Left colon (tissue), 2 donors: ENCODE data around the gene ADAMTS17. TPM values are rescaled to one million over a fixed set of nuclear protein-coding genes. Genes with fewer than 3 reads are reported as not detected.

Experiments used
- ATAC-seq: fragments of 200-7000 bp; cut with Tn5 transposase; one replicate; pipeline ENCODE4 v1.9.1; 2020; ENCODE audit warnings: mild to moderate bottlenecking, moderate library complexity
- DNase-seq, 2 donors: peaks; one replicate each; pipeline ENCODE4 v3.0.0-alpha.2; 2020
- intact Hi-C, 2 donors: fragments of 100-400 bp; cut with DNase I in 1 of 2; cut with micrococcal nuclease in 1 of 2; formaldehyde crosslinking; loops; one replicate each; pipeline versions ENCODE4 v1.11.2 to v1.14.0; 2022; cut with DNase I, micrococcal nuclease
- total RNA-seq, 2 donors: library from RNA; stranded (reverse); fragmentation: NEBNext Ultra II Directional; extraction: Animal tissue kit (Norgen Biotek cat#: 25700); gene quantifications; one replicate each; pipeline ENCODE4 v1.2.1, GENCODE V29; 2021
- donor health status: DM: no; HTN: no; CAD: no.
- donor health status: DM: yes; HTN: yes; CAD: no.

ADAMTS17 gene
- total RNA-seq, 2 donors from 2014 or later: 5.9 to 7.4 TPM

DNA sequence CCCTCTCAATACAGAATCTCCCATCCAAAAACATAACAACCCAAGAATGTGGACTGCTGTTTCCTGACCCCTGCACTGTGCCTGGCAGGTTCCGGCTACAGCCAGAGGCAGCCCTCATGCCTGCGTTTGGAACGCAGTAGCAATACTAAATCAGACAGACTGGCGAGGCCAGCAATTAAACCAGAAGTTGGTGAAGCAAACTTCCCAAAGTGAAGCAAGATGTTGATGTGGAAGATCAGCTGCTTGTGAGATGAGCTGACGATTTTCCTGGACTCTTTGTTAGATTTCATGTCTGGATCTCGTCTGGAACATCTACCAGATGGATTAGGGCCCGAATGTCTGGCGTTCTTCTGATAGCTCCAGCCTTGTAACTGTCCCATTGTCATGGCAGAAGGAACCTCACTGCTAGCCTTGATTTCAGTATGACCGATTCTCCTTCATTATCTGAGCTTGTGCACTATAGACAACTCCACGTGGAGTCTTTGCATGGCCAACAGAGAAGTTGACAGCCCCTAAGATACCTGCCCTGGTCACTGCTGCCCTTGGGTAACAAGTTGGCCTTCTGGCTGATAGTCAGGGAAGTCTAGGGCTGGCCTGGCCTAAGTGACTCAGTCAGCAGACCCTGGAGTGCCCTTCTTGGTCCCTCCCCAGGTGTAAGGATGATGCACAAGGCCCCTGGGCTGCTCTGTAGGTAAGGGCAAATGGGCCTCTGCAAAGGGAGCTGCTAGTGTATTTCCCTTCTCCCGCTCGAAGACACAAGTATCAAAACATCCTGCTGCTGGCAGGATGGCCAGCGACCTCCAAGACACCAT lies 126.5 kb downstream of the ADAMTS17 start:
- no peak for DNase-seq
- intact Hi-C loops: no loop called here
- ATAC-seq: no peak

DNA sequence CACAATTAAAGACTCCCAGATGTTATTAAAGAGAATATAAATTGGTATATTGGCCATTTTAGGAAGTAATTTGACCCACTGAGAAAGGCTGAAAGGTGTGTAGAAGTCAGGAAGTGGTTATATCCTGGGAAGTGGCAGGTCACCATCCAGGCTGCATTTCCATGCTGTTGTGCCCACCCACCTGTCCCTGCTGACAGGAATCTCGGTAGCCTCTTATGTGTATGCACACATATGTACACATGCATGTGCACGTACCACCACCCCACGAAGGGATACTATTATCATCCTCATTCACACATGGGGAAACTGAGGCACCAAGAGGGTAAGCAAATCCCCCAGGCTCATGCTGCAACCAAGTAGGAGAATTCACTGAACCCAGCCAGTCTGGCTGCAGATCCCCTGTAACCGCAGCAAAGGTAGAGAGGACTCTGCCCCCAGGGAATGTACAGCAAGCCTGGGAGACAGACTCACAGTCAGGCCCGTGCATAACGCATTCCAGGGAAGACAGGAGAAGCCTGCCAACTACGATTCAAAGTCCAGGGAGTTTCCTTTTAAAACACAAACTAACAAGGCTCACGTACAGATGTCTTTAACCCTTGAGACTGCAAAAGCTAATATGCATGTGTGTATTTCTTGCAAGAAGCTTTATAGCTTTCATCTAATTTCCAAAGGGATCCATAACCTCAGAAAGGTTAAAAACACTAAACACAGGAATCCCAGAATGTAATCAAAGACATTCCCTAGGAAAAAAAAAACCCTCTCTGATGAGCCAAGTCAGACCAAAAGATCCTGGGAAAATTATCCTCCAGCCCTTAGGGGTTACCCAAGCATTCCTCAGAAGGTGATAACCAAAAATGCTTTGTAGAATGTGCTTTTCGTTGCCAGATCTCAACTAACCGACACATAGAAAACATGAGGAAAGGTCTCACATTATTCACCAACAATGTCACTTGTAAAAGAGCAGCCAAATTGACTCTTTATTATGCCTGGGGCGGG lies 129.6 kb downstream of the ADAMTS17 start:
- peak; percentile 60 to 82 for DNase-seq
- intact Hi-C loops: no loop called here
- ATAC-seq: peak; percentile 98

DNA sequence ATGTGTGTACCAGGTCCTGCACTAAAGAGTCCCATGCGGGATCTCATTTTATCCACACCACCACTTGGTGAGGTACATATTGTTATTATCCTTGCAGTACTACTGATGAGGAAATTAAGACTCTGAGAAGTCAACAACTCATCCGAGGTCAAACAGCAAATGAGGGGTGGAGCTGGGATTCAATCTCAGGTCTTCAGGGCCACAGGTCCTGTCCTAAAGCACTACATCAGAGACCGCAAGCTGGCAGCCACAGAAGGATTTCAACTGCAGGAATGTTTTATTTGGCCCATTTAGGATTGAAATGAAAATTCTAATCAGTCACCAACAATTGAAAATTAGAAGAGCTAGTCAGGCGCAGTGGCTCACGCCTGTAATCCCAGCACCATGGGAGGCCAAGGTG lies 131.4 kb downstream of the ADAMTS17 start:
- DNase-seq (no peak), ATAC-seq (no peak)
- intact Hi-C loops: no loop called here

DNA sequence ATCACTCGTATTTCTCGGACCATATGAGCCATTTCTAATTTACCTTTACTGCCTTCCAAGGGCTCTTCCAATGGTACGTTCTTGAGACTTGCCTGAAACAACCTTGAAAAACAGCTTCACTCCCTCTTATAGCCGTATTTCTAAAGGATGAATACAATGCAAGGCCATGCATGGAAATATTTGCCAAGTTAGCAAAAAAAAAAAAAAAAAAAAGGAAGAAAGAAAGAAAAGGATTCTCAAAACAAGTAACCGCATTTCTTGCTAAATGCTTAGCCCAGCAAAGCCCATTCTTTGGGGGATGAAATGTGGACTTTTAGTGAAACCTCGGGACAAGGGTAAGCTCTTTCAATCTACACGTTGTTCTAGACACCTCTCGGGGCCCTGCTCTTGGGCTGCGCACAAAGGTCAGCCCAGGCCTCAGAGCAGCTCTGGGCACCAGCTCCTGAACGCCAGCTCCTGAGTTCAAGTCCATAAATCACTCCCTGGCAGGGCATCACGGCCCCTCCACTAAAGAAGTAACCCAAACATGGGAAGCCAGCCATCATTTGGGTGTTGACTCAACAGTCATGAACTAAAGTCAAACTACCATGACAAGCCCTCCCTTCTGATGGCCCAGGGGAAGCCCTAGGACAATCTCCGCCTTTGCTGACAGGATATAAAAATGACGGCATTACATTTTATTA lies 132.7 kb downstream of the ADAMTS17 start:
- no peak for ATAC-seq
- no peak for DNase-seq
- intact Hi-C loops: no loop called here

DNA sequence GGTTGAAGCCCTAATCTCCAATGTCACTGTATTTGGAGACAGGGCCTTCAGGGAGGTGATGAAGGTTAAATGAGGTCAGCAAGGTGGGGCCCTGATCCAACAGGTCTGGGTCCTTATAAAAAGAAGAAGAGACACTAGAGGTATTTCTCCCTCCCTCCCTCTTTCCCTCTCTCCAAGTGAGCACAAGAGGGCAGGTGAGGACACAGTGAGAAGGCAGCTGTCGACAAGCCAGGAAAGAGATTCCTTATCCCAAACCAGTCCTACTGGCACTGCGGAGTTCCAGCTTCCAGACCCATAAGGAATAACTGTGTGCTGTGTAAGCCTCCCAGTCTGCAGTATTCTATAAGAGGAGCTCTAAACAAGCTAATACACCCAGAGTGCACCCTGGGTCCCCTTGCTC lies 134.7 kb downstream of the ADAMTS17 start:
- ATAC-seq (peak; percentile 25), DNase-seq (no peak)
- intact Hi-C loops: no loop called here

DNA sequence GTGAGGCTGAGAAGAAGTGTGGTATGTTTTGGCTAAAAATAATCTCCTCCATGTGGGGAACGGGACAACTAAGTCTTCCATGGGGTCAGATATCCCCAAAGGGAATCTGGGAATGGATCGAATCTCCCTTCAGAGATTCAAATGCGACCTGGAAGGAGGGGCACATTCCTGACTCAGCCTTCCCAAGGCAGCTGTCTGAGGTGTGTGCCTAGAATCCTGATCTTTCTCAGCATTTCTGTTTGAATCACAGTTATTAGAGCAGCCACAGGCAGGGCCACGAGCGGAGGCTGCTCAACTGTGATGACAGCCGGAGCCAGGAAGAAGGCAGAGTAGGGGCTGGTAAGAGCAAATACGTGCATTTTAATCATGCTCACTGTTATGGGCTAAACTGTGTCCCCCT lies 135.1 kb downstream of the ADAMTS17 start:
- DNase-seq (no peak), ATAC-seq (no peak)
- intact Hi-C loops: no loop called here

DNA sequence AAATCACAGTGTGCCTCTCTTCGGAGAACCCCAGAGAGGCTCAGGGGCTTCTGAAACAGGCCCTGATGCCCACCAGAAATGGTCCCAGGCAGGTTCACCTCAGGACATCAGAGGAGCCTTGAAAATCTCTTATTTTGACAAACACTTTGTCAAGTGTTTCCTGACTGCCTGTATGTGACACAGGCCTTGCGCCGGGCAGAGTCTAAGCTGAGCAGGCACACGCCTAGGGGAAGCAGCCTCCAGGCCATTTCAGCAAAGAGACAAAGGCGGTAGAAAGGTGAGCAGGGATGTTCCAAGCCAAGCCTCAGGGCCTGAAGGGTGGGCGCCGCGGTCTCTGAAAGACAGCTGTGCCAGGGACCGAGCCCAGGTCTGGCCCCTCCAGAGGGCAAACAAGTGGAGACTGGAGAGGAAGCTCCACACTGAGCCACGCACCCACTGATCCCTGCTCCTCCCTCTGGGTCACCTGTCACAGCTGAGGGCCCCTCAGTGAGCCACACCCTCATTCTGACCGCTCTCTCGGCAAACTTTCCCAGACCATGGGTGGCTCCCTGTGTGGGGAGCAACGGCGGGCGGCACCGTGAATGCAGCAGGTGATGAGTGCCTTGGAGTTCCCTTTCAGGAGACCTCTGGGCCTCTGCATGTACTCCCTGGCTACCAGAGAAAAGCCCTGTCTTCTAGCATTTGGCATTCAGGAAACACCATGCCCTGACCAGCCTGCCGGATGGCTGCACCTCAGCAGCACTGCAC lies 136.1 kb downstream of the ADAMTS17 start:
- DNase-seq (peak; percentile 59 to 64), ATAC-seq (peak; percentile 83)
- intact Hi-C loops: no loop called here

DNA sequence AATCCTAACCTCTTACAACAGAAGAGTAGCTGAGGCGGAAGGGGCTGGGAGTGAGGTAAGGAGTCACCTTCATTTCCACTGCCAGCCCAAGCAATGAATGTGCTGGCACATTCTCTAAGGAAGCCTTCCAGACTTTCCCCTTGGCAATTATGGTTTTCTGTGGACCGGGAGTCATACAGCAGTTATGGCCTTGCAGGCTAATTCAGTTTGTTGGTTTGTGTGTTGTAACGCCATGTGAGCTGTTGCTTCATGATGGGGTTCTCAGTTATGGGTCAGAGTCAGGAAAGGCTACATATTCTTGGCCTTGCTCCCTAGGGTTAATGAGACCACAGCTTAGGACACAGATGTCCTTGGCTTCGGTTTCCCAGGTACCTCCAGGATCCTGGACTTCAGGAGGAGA lies 137.0 kb downstream of the ADAMTS17 start:
- ATAC-seq (no peak), DNase-seq (no peak)
- intact Hi-C loops: no loop called here

DNA sequence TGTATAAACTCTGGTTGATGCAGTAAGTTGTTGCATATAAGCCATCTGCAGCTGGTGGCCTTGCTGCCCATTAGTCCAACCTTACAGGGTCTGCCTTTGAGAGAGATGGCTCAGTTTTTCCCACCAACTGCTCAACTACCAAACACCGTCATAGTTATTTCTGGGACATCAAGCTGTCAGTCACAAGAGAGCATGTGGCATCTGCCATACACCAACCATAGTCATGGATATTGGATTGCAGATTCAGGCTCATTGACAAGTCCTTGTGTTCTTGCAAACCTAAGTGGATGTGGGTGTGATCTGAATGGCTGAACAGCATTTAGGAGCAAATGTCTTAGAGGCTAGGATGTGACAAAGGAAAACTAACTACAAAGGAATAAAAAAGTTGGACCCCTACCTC lies 137.6 kb downstream of the ADAMTS17 start:
- DNase-seq: no peak
- no peak for ATAC-seq
- intact Hi-C loops: no loop called here

DNA sequence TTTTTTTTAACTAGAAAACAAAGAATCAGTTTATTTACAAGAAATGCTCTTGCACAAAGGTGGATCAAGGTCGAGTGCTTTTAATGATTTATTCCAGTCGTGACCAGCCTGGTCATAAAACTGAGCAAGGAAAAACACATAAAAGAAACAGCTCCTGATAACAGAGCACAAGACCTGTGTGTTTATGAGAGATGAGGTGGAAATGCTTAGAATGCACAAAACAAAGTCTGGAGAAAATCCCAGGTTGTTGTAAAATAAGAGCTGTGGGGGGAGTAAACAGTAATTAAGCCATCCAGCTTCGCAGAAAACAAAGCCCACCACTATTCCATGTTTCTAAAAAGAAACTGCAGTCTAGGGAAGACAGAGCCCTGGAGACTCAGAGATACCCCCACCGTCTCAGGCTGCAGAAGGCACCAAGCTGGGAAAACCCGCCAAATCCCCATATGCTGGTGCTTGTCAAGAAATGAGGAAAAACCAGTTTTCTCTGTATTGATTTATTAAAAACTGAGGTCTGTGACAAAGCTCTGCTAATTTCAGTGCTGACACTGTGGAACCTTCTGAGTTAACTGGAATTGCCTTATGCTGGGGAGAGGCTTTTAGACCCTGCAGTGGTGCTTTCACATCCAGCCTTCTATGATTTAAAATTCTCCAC lies 139.3 kb downstream of the ADAMTS17 start:
- ATAC-seq: peak; percentile 65
- DNase-seq: no peak
- intact Hi-C loops: no loop called here

DNA sequence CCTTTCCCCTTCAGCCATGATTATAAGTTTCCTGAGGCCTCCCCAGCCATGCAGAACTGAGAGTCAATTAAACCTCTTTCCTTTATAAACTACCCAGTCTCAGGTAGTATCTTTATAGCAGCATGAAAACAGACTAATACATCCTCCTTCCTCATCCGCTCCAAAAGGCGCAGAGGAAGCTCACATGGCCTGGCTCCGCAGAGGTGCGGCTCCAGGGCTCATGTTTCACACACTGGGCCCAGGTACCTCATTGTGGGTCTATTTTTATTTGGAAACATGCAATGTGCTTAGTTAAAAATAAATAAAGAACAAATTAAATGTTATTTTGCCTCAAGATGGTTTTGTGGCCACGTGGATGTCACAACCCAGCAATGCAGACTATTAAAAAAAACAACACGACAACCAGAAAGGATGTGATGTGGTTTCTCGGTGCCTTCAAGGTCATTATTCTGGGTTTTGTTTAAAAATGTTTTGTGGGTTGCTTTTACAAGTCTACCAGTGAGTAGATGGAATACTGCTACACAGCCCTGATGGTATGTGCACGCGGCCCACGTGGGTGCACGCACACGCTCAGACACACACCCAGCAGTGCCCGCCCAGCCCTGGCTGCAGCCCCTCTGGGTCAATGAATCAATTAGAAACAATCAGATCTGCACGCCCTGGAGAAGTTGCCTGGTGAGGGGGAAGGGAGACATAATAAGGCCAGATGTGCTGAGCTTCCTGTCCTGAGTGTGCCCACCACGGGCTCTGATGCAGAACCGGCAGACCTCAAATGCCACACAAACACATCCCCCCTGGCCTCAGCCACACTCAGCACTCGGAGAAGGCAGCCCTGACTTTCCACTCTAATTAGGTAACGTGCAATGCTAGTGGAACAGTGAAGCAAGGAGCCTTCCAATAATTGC lies 140.1 kb downstream of the ADAMTS17 start:
- no peak for DNase-seq
- intact Hi-C loops: no loop called here
- ATAC-seq: peak; percentile 17

DNA sequence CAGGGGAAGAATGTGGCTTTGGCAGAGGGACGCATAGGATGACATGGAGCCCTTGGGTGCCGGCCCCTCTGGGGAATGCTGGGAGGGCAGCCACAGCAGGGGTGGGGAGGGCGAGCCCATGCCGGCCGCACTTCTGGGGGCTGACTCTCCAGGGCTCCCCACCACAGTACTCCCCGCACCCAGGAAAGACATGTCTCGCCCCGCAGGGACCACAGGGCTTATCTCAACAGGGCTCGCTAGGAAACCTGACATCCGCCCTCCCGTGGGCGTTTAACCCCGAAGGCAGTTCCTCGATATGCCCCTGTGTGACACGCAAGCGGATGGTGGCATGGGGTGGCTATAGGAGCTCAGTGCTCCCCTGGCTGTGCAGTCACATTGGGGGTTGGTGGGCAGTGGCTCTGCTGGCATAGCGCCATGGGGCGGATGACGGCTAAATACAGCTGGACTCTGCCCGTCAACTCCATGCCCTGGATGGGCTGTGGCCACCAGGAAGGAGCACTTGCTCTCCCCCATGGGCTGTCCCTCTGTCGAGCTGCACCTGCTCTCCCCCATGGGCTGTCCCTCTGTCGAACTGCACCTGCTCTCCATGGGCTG lies 141.4 kb downstream of the ADAMTS17 start:
- intact Hi-C loops: no loop called here
- peak; percentile 17 for ATAC-seq
- peak in 1 of 2 donors; percentile 31 for DNase-seq

DNA sequence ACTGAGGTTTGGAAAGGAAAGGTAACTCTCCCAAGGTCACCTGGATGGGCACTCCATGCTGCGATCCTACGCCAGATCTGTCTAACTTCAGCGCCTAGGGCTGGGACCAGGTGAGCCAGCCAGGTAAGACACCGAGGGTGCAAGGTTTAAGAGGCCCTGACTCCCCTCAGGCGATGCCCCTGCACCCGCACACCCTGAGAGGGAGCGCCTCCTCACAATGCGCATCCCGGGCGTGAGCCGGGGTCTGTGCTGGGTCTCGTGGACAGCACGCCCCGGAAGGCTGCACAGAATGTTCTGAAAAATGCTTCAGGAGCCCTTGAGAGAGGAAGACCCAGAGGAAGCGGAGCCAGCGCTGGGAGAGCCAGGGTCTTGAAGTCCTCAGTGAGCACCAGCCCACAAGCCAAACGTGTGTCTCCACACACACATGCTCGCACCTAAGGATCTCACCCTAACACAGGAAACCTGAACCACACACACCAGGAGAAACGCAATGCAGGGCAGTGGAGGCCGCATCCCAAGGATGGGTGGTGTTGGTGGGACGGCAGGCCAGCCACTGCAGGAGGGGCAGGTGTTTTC lies 142.0 kb downstream of the ADAMTS17 start:
- intact Hi-C loops: no loop called here
- DNase-seq (no peak), ATAC-seq (no peak)

DNA sequence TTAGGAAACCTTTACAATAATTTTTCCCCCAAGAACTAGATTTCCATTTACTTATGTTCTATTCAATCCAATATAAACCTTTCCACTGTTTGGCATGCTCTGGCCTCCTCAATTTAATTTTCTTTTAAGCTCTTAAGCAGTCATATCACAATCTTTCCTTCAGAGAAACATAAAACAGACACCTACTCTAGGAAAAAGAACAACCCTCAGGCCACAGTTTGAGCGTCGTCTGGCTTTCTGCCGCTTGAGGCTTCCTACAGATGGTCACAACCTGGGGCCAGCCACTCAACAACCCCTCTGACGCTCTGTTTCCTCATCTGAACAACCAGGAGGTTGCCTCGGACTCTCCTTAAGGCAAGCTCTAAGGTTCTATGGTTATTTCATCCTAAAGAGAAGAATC lies 143.3 kb downstream of the ADAMTS17 start:
- ATAC-seq (no peak), DNase-seq (no peak)
- intact Hi-C loops: no loop called here

DNA sequence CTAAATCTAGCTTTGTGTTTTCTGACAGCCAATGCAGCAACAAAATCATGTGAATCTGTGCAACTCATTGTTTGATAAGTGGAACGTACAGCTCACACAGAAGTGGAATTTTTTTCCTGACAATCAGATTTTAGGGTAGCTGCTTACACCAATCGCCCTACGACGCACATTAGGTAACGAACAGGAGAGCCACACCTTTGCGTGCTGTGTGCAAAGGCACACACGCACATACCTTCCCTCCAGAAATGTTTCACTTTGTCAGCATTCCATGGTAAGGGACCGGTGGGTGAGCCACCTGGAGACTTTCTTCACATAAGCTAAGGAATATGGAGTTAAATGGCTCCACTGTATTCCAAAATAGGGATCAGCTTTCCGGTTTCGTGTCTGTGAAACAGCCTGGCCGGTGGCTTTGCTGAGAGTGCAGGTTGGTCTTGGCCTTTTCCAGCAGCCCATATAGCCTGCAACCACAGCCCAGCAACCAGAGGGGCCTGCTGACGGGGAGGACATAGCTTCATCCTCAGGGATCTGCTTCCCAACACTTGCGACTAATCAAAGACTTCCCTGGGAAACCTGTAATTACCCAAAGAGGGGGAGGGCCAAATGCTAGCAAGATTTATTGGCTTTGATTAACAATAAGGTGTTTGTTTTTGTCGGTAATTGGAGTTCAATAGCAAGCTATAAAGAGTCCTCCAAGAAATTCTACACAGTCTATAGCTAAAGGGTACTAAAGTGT lies 145.3 kb downstream of the ADAMTS17 start:
- intact Hi-C loops: no loop called here
- ATAC-seq (peak; percentile 65), DNase-seq (peak in 1 of 2 donors; percentile 46)

DNA sequence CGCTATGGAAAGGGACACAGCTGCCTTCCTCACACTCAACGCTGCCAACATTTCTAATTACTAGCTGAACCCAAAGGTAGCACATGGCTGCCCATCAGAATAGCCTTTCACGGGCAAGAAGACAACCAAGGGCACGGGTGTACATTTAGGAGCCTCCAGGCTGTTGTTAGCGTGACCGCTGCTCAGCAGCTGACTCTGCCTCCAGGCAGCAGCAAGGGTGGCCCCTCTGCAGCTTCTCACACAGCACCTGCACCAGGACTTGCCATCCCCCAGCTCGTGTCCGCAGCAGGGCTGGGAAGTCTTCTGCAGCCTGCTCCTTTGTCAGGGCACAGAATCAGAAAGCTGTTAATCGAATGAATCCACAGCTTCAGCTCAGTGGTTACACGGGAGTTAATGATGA lies 146.8 kb downstream of the ADAMTS17 start:
- ATAC-seq (no peak), DNase-seq (no peak)
- intact Hi-C loops: no loop called here
